ENCODE results near the gene ZFP82.

The ZFP82 gene

DNA sequence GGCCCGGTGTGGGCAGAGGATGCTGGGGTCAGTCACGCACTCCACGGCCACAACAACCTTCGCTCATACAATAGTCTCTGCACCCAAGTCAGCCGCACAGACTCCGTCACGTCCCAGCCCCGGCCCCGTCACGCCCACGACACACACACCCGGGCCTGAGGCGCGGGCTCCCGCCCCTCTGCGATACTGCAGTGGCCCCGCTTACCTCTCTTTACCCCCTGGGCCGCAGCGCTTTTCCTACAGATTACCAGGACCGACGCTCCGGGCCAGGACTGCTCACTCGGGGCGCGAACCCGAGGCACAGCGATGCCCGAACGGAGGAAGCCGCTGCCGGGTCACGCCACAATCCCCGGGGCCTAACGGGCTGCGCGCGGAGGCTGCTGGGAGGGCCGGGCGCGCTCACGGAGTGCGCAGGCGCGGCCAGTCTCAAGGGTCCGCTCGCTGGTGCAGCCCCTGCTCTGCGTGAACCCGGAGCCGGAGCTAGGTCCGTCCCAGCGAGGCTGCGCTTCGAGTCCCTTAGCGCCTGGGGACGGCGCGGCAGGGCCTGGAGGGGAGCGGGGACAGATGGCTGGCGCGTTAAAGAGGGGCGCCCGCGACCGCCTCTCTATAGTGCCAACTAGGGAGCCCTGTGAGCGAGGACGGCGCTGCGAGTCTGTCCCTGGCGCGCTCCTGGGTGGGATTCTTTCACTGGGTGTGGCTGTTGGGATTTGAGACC lies at the start of gene ZFP82:
TSS of gene ZFP82 (minus strand) at position 358 of the 715 bp plus-strand sequence. CDS start 8,855 bp downstream, outside the sequence.
- Histone ChIP-seq H3K27ac (ENCODE audit: low read depth, low read length) (peak within 1 kb of the TSS; percentile 72), H3K4me1 (ENCODE audit: control insufficient read depth, insufficient read depth, low read length) (no peaks in the 10 kb centered on the region), H3K36me3 (ENCODE audit: control insufficient read depth, insufficient read depth, low read length) (0 out of 2 replicates have a peak, but pooled peaks cover 6% of the 10 kb centered on the region), H3K9me3 (ENCODE audit: control insufficient read depth, insufficient read depth, low read length) (no peaks in the 10 kb centered on the region), H3K27me3 (ENCODE audit: control insufficient read depth, insufficient read depth, low read length) (peaks cover 37% of the 10 kb centered on the region), H3K9ac (ENCODE audit: low read depth, low read length) (peak within 1 kb of the TSS; percentile 59), H3K4me3 (ENCODE audit: low read depth, low read length) (peak within 1 kb of the TSS; percentile 72)

DNA sequence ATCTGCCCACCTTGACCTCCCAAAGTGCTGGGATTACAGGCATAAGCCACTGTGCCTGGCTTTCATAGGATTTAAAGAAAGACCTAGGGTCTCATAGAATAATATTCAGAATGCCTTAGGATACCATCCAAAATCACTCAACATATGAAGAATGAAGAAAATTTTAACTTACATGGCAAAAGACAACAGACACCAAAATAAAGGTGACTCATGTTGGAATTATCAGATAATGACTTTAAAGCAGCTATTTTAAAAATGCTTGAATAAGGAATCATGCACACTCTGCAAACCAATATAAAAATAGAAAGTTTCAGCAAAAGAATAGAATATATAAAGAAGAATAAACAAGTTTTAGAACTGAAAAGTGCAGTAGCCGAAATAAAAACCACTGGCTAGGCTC lies 41.6 kb upstream of the ZFP82 start:
- H3K27me3 ChIP-seq (ENCODE audit: control insufficient read depth, insufficient read depth, low read length) = no peaks in the 10 kb centered on the region
- no peak overlapping the region for H3K9ac ChIP-seq (ENCODE audit: low read depth, low read length)
- H3K27ac ChIP-seq (ENCODE audit: low read depth, low read length) = no peak overlapping the region
- H3K9me3 ChIP-seq (ENCODE audit: control insufficient read depth, insufficient read depth, low read length) = peaks cover 3% of the 10 kb centered on the region; the same call in 1 of the 2 replicates
- H3K4me3 ChIP-seq (ENCODE audit: low read depth, low read length) = no peak overlapping the region
- H3K4me1 ChIP-seq (ENCODE audit: control insufficient read depth, insufficient read depth, low read length) = no peaks in the 10 kb centered on the region
- no peaks in the 10 kb centered on the region for H3K36me3 ChIP-seq (ENCODE audit: control insufficient read depth, insufficient read depth, low read length)

DNA sequence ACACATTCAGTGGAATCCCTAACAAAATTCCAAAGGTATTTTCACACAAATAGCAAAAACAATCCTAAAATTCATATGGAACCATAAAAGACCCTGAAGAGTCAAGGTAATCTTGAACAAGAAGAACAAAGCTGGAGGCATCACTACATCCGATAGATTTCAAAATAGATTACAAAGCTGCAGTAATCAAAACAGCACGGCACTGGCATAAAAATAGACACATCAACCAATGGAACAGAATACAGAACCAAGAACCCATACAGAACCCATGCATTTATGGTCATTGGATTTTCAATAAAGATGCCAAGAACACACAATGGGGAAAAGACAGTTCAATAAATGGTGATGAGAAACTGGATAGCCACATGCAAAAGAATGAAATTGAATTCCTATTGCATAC lies 38.4 kb upstream of the ZFP82 start:
- peaks cover 5% of the 10 kb centered on the region for H3K36me3 ChIP-seq (ENCODE audit: control insufficient read depth, insufficient read depth, low read length)
- H3K27ac ChIP-seq (ENCODE audit: low read depth, low read length) = no peak overlapping the region
- peaks cover 18% of the 10 kb centered on the region for H3K9me3 ChIP-seq (ENCODE audit: control insufficient read depth, insufficient read depth, low read length)
- no peak overlapping the region for H3K9ac ChIP-seq (ENCODE audit: low read depth, low read length)
- no peak overlapping the region for H3K4me3 ChIP-seq (ENCODE audit: low read depth, low read length)
- no peaks in the 10 kb centered on the region for H3K4me1 ChIP-seq (ENCODE audit: control insufficient read depth, insufficient read depth, low read length)
- H3K27me3 ChIP-seq (ENCODE audit: control insufficient read depth, insufficient read depth, low read length) = no peaks in the 10 kb centered on the region

DNA sequence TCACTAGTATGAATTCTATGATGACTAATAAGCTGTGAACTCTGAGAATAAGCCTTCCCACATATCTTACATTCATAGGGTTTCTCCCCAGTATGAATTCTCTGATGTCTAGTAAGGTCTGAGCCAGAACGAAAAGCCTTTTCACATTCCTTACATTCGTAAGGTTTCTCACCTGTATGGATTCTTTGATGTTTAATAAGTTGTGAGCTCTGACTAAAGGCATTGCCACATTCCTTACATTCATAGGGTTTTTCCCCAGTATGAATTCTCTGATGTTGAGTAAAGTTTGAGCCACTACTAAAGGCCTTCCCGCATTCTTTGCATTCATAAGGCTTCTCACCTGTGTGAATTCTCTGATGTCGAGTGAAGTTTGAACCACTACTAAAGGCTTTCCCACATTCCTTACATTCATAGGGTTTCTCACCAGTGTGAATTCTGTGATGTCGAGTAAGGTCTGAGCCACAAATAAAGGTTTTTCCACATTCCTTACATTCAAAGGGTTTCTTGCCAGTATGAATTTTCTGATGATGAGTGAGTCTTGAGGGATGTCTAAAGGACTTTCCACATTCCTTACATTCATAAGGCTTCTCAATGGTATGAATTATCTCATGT lies 30.7 kb upstream of the ZFP82 start:
- Histone ChIP-seq H3K27ac (ENCODE audit: low read depth, low read length) (no peak overlapping the region), H3K4me1 (ENCODE audit: control insufficient read depth, insufficient read depth, low read length) (no peaks in the 10 kb centered on the region), H3K27me3 (ENCODE audit: control insufficient read depth, insufficient read depth, low read length) (no peaks in the 10 kb centered on the region), H3K4me3 (ENCODE audit: low read depth, low read length) (peak overlapping the region; percentile 32; the same call in 1 of the 2 replicates), H3K9me3 (ENCODE audit: control insufficient read depth, insufficient read depth, low read length) (peaks cover 66% of the 10 kb centered on the region), H3K36me3 (ENCODE audit: control insufficient read depth, insufficient read depth, low read length) (peaks cover 43% of the 10 kb centered on the region), H3K9ac (ENCODE audit: low read depth, low read length) (no peak overlapping the region)

DNA sequence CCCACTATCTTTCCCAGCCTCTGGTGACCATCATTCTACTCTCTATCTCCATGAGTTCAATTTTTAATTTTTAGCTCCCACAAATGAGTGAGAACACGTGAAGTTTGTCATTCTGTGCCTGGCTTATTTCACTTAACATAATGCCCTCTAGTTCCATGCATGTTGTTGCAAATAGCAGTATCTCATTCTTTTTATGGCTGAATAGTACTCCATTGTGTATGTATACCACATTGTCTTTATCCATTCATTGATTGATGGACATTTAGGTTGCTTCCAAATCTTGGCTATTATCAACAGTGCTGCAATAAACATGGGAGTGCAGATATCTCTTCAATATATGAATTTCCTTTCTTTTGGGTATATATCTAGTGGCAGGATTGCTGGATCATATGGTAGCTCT lies 22.9 kb upstream of the ZFP82 start:
- H3K27me3 ChIP-seq (ENCODE audit: control insufficient read depth, insufficient read depth, low read length) = no peaks in the 10 kb centered on the region
- H3K4me3 ChIP-seq (ENCODE audit: low read depth, low read length) = no peak overlapping the region
- H3K36me3 ChIP-seq (ENCODE audit: control insufficient read depth, insufficient read depth, low read length) = no peaks in the 10 kb centered on the region
- H3K9ac ChIP-seq (ENCODE audit: low read depth, low read length) = no peak overlapping the region
- H3K9me3 ChIP-seq (ENCODE audit: control insufficient read depth, insufficient read depth, low read length) = peaks cover 30% of the 10 kb centered on the region
- H3K27ac ChIP-seq (ENCODE audit: low read depth, low read length) = no peak overlapping the region
- no peaks in the 10 kb centered on the region for H3K4me1 ChIP-seq (ENCODE audit: control insufficient read depth, insufficient read depth, low read length)

DNA sequence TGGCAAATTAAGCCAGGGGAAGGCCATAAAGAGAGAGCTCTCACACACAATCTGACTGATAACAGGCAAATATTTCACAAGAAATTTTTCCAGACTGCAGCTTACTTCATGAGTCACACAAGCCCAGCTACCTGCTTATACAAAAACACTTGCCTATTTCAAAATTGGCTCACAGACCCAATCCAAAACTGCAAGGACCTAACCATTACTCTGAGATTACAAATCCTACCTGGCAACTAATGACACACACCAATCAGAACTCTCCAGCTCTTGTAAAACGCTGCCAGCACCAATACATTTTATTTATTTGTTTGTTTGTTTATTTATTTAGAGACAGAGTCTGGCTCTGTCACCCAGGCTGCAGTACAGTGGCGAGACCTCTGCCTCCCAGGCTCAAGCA lies 18.1 kb upstream of the ZFP82 start:
- H3K9me3 ChIP-seq (ENCODE audit: control insufficient read depth, insufficient read depth, low read length) = peaks cover 12% of the 10 kb centered on the region
- no peaks in the 10 kb centered on the region for H3K27me3 ChIP-seq (ENCODE audit: control insufficient read depth, insufficient read depth, low read length)
- no peak overlapping the region for H3K27ac ChIP-seq (ENCODE audit: low read depth, low read length)
- H3K4me3 ChIP-seq (ENCODE audit: low read depth, low read length) = no peak overlapping the region
- no peaks in the 10 kb centered on the region for H3K36me3 ChIP-seq (ENCODE audit: control insufficient read depth, insufficient read depth, low read length)
- no peaks in the 10 kb centered on the region for H3K4me1 ChIP-seq (ENCODE audit: control insufficient read depth, insufficient read depth, low read length)
- H3K9ac ChIP-seq (ENCODE audit: low read depth, low read length) = no peak overlapping the region

DNA sequence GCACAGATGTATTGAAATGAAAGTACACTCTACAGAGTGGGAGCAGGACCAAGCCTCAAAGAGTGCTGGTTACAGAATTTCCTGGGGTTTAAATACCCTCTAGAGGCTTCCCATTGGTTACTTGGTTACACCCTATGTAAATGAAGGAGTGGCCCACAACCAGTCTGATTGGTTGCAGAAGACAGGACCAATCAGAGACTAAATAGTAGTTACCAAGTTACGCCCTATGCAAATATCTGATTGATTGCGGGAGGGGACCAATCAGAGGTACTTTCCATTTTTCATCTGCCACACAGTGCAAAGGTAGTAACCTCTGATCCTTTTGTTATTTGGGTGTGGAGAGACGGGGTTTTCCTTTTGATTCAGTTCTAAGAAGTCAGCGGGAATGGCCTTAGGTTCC lies 5.5 kb upstream of the ZFP82 start:
- H3K27ac ChIP-seq (ENCODE audit: low read depth, low read length) = no peak overlapping the region
- no peak overlapping the region for H3K4me3 ChIP-seq (ENCODE audit: low read depth, low read length)
- H3K27me3 ChIP-seq (ENCODE audit: control insufficient read depth, insufficient read depth, low read length) = peaks cover 35% of the 10 kb centered on the region
- peaks cover 3% of the 10 kb centered on the region for H3K9me3 ChIP-seq (ENCODE audit: control insufficient read depth, insufficient read depth, low read length)
- no peaks in the 10 kb centered on the region for H3K4me1 ChIP-seq (ENCODE audit: control insufficient read depth, insufficient read depth, low read length)
- H3K36me3 ChIP-seq (ENCODE audit: control insufficient read depth, insufficient read depth, low read length) = no peaks in the 10 kb centered on the region
- H3K9ac ChIP-seq (ENCODE audit: low read depth, low read length) = no peak overlapping the region

DNA sequence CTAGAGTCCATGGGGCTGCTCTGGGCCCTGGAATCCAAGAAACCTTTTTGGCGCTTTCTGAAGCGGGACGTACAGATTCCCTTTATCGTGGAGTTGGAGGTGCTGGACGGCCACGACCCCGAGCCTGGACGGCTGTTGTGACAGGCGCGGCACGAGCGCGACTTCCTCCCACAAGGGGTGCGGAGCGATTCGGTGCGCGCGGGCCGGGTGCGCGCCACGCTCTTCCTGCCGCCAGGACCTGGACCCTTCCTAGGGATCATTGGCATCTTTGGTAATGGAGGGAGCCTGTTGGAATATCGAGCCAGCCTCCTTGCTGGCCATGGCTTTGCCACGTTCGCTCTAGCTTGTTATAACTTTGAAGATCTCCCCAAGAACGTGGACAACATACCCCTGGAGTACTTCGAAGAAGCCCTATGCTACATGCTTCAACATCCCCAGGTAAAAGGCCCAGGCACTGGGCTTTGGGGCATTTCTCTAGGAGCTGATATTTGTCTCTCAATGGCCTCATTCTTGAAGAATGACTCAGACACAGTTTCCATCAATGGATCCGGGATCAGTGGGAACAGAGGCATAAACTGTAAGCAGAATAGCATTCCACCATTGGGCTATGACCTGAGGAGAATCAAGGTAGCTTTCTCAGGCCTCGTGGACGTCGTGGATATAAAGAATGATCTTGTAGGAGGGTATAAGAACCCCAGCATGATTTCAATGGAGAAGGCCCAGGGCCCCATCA lies 3.5 kb upstream of the ZFP82 start:
- no peak overlapping the region for H3K27ac ChIP-seq (ENCODE audit: low read depth, low read length)
- H3K9me3 ChIP-seq (ENCODE audit: control insufficient read depth, insufficient read depth, low read length) = peaks cover 3% of the 10 kb centered on the region; the same call in 1 of the 2 replicates
- H3K4me1 ChIP-seq (ENCODE audit: control insufficient read depth, insufficient read depth, low read length) = no peaks in the 10 kb centered on the region
- peaks cover 37% of the 10 kb centered on the region for H3K27me3 ChIP-seq (ENCODE audit: control insufficient read depth, insufficient read depth, low read length)
- H3K4me3 ChIP-seq (ENCODE audit: low read depth, low read length) = peak overlapping the region; percentile 61
- no peaks in the 10 kb centered on the region for H3K36me3 ChIP-seq (ENCODE audit: control insufficient read depth, insufficient read depth, low read length)
- no peak overlapping the region; the same call in 1 of the 2 replicates for H3K9ac ChIP-seq (ENCODE audit: low read depth, low read length)

DNA sequence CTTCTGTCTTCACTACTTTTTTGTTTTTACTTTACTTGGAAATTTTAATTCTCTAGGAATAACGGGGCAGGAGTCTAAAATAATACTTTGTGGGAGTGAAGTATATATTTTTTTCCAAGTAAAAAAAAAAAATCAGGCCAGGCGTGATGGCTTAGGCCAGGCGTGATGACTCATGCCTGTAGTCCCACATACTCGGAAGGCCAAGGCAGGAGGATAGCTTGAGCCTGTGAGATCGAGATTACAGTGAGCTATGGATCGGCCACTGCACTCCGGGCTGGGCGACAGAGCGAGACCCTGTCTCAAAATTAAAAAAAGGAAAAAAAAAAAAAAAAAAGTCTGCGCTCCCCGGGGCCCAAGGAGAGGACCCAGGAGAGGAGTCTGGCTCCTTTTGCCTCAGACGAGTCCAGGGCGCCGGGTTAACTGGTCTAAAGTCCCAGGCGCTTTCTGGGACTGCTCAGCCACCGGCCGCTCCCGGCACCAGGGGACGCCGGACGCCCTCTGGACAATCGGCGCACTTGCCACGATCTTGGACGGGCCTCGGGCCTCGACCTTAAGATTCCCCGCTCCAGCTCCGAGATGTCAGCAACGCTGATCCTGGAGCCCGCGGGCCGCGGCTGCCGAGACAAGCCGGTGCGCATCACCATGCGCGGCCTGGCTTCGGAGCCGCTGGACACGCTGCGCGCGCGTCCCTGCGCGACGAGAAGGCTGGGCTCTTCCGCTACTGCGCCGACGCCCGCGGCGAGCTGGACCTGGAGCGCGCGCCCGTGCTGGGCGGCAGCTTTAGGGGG lies 2.7 kb upstream of the ZFP82 start:
- Histone ChIP-seq H3K9me3 (ENCODE audit: control insufficient read depth, insufficient read depth, low read length) (peaks cover 3% of the 10 kb centered on the region; the same call in 1 of the 2 replicates), H3K36me3 (ENCODE audit: control insufficient read depth, insufficient read depth, low read length) (no peaks in the 10 kb centered on the region), H3K9ac (ENCODE audit: low read depth, low read length) (no peak overlapping the region; the same call in 1 of the 2 replicates), H3K4me3 (ENCODE audit: low read depth, low read length) (peak overlapping the region; percentile 61), H3K4me1 (ENCODE audit: control insufficient read depth, insufficient read depth, low read length) (no peaks in the 10 kb centered on the region), H3K27me3 (ENCODE audit: control insufficient read depth, insufficient read depth, low read length) (peaks cover 37% of the 10 kb centered on the region), H3K27ac (ENCODE audit: low read depth, low read length) (no peak overlapping the region)

DNA sequence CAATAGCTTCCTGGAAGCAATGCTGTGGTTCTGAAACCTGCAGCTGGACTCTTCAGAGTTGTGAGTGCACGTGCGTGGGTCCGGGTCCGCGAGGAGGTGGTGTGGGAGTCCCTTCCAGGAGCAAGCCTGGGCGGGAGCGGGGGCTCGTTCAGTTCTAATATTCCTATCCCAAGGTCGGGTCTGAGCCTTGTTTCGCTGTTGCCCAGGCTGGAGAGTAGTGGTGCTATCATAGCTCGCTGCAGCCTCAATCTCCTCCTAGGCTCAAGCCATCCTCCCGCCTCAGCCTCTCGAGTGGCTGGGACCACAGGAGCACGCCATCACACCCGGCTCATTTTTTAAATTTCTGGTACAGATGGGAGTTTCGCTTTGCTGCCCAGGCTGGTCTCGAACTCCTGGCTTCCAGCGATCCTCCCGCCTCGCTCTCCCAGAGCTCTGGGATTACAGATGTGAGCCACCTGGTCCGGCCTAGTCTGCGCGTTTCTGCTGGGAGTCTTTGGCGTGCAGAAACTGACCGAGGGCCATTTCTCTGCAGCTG lies 625 bp downstream of the ZFP82 start:
- peaks cover 37% of the 10 kb centered on the region for H3K27me3 ChIP-seq (ENCODE audit: control insufficient read depth, insufficient read depth, low read length)
- peaks cover 7% of the 10 kb centered on the region; the same call in 1 of the 2 replicates for H3K36me3 ChIP-seq (ENCODE audit: control insufficient read depth, insufficient read depth, low read length)
- no peaks in the 10 kb centered on the region for H3K9me3 ChIP-seq (ENCODE audit: control insufficient read depth, insufficient read depth, low read length)
- peak overlapping the region; percentile 72 for H3K4me3 ChIP-seq (ENCODE audit: low read depth, low read length)
- H3K9ac ChIP-seq (ENCODE audit: low read depth, low read length) = peak overlapping the region; percentile 59
- H3K27ac ChIP-seq (ENCODE audit: low read depth, low read length) = no peak overlapping the region
- no peaks in the 10 kb centered on the region for H3K4me1 ChIP-seq (ENCODE audit: control insufficient read depth, insufficient read depth, low read length)
